Brain microvascular endothelial cell (primary cell): Measurements from ENCODE around the gene PDZRN3.
"Not testable (repeated sequence)": the region's sequence is repeated elsewhere in the genome, so short reads cannot be mapped to it uniquely, and the experiment has no call there.

Experiments used
- DNase-seq: peaks from one replicate; pipeline ENCODE4 v3.0.0-alpha.2; 2020
- H3K27ac ChIP-seq: fragments of 250-450 bp; sonication (Bioruptor Pico); 2 replicates; pipeline ENCODE4 v1.5.1; 2020; ENCODE audit warnings: mild to moderate bottlenecking, moderate library complexity
- H3K27me3 ChIP-seq: fragments of 250-450 bp; sonication (Bioruptor Pico); replicated peaks from 2 replicates; pipeline ENCODE4 v1.5.1; 2020; ENCODE audit warnings: mild to moderate bottlenecking
- H3K36me3 ChIP-seq: fragments of 250-450 bp; sonication (Bioruptor Pico); replicated peaks from 2 replicates; pipeline ENCODE4 v1.5.1; 2020; ENCODE audit warnings: mild to moderate bottlenecking
- H3K4me3 ChIP-seq: 2 replicates; pipeline ENCODE4 v1.5.1; 2011; ENCODE audit warnings: low read depth, mild to moderate bottlenecking, control low read depth, low read length, moderate library complexity
- in situ Hi-C: cut with HindIII; loops from 2 replicates; pipeline ENCODE4 v1.10.0; 2017; ENCODE audit warnings: low sequenced_read_pairs, low pct_ligation_motif_present
- TF ChIP-seq, protein P1 (sequence below): IDR thresholded peaks from 2 replicates; pipeline ENCODE4 v1.5.1; 2011; ENCODE audit warnings: low read depth, mild to moderate bottlenecking, moderate library complexity, low read length, control low read depth, inconsistent platforms; ENCODE audit errors: missing control alignments

PDZRN3 gene

DNA sequence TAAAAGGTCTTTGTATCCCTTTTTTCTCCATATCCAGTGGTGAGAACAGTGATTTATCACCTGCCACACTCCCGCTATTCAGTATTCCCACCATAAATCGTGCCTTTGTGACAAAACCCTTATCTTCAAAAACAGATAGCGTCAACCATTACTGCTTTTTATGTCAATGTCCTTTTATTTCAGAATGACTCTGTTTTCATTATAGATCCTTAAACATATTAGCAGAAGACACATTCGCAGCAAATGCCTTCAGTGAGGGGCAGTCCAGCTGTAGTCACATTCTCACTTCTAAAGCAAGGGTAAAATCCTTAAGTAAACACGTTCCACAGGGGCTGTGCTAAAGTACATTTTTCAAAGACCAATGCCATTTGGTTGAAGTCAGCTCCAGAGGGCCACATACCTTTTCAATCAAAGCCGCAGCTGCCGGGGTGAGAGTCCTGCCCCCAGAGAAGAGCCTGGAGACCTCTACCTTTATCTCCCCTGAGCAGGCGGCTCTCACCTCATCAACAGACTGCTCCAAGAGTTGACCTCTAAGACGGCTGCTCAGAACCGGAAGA lies 53.4 kb downstream of the PDZRN3 start:
- DNase-seq = no peak
- in situ Hi-C loops = no loop called here
- H3K27me3 ChIP-seq = no peaks in the 10 kb centered on the region

DNA sequence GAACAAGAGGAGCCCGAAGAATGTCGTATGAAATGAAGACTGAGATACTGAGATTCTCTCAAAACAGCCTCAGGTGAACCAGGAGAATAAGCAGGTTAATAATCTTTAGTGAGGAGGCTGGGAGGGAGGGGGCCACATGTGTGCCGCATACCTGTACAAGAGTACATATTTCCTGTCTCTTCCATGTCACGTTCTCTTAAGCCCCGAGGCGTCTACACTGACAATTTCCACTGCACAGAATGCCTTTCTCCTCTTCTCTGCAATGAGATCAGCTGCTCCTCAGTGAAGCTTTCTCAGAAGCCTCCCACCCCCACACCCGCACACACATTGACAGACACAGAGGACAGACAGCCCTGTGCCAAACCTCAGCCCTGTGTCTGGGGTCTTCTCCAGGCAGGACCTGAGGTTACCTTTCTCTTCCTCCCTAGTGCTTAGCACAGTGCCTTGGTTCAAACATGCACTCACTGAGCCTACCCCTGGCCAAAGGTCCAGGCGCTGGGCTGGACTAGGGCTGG lies 55.4 kb downstream of the PDZRN3 start:
- DNase-seq = no peak
- Histone ChIP-seq H3K36me3 (no peaks in the 10 kb centered on the region), H3K4me3 (no peak overlapping the region), H3K27ac (no peak overlapping the region), H3K27me3 (no peaks in the 10 kb centered on the region)
- TF ChIP-seq, protein P1, sequence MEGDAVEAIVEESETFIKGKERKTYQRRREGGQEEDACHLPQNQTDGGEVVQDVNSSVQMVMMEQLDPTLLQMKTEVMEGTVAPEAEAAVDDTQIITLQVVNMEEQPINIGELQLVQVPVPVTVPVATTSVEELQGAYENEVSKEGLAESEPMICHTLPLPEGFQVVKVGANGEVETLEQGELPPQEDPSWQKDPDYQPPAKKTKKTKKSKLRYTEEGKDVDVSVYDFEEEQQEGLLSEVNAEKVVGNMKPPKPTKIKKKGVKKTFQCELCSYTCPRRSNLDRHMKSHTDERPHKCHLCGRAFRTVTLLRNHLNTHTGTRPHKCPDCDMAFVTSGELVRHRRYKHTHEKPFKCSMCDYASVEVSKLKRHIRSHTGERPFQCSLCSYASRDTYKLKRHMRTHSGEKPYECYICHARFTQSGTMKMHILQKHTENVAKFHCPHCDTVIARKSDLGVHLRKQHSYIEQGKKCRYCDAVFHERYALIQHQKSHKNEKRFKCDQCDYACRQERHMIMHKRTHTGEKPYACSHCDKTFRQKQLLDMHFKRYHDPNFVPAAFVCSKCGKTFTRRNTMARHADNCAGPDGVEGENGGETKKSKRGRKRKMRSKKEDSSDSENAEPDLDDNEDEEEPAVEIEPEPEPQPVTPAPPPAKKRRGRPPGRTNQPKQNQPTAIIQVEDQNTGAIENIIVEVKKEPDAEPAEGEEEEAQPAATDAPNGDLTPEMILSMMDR = no peak
- in situ Hi-C loops = no loop called here

More for the DNA sequence above, 53.4 kb downstream of the PDZRN3 start:
- Histone ChIP-seq H3K4me3 (no peak overlapping the region), H3K27ac (no peak overlapping the region), H3K36me3 (no peaks in the 10 kb centered on the region)
- TF ChIP-seq, protein P1 = no peak

GRCh38 chr3:73568371-73568862 lies 56.3 kb downstream of the PDZRN3 start:
- Histone ChIP-seq H3K27ac (no peak overlapping the region), H3K36me3 (no peaks in the 10 kb centered on the region), H3K27me3 (no peaks in the 10 kb centered on the region), H3K4me3 (no peak overlapping the region)
- DNase-seq = no peak
- TF ChIP-seq, protein P1 = no peak
- in situ Hi-C loops = no loop called here

DNA sequence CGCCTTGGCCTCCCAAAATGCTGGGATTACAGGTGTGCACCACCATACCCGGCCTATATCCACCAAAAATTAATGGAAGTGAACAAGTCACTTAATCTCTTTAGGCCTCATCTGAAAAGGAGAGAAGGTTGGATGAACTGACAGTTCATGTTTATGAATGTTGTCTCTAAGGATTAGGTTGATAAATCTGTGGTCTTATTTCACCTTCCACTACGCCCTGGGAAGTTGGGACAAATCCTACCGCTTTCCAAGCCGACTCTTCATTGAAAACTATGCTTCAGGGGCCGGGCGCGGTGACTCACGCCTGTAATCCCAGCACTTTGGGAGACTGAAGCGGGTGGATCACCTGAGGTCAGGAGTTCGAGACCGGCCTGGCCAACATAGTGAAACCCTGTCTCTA lies 59.4 kb downstream of the PDZRN3 start:
- H3K27ac ChIP-seq, H3K27me3 ChIP-seq, H3K36me3 ChIP-seq, in situ Hi-C loops, DNase-seq, H3K4me3 ChIP-seq: not testable (repeated sequence)

DNA sequence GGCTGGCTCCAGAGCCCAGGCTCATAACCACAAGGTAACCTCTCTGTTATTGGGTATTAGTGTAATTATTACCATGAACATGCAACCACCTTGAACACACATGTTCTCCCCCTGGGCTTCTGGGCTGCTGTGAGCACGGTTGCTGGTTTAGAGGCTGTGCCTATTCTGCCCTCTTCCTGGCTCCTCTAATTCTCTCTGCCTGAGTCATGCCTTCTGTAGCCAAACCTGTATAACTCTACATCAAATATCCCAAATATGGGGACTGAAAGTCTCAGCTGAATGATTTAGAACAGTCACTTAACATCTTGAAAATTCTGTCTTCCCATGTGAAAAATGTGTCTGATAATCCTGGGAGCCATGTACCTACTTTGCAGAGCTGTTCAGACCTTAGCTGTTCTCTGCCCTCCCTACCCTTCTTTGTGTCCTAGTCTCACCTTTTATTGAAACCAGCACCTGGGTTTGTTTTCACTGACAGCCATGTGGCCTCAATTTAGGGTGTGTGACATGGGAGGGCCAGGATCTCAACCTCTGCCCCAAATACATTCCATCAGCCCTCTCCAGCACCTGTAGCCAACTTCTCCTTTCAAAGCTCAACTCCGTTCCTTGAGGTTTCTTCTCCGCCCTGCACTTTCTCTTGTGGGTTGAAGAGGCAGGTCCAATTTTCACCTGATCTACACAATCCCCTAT lies 60.7 kb downstream of the PDZRN3 start:
- Histone ChIP-seq H3K36me3 (no peaks in the 10 kb centered on the region), H3K27ac (no peak overlapping the region), H3K4me3 (no peak overlapping the region), H3K27me3 (no peaks in the 10 kb centered on the region)
- DNase-seq = no peak
- TF ChIP-seq, protein P1 = no peak
- in situ Hi-C loops = no loop called here

DNA sequence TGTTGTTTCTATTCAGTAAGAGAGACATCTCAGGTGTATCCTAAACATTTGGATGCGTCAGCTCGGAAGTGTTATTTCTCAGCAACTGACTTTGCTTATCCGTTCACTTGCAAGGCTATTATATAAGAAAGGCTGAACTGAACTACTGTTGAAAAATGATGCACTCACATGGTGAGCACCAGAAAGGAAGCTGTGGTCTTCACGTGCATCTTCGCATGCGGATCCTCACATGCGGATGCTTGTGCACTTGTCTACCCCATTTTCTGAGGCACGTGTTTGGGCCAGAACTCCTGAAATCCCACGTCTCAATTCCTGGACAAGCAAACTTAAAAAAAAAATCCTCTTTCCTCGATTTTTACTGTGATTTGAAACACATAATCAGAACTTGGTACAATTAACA lies 63.2 kb downstream of the PDZRN3 start:
- in situ Hi-C loops = no loop called here
- TF ChIP-seq, protein P1 = no peak
- Histone ChIP-seq H3K4me3 (no peak overlapping the region), H3K36me3 (no peaks in the 10 kb centered on the region), H3K27me3 (no peaks in the 10 kb centered on the region), H3K27ac (no peak overlapping the region)
- DNase-seq = no peak
